IMR-90 (cell line): ENCODE results near the gene SPATA33. TPM values are rescaled to one million over a fixed set of nuclear protein-coding genes. Genes with fewer than 3 reads are reported as not detected.
A peak's percentile ranks its signal among the peaks of the same experiment; 100 is the strongest.

Source experiments
- ATAC-seq: fragments of 200-7000 bp; cut with Tn5 transposase; 2 replicates; pipeline ENCODE4 v1.9.1; 2020; ENCODE audit warnings: low read depth, mild to moderate bottlenecking, moderate library complexity
- BruUV-seq: library from RNA; stranded (reverse); fragments of 400-500 nt; replicated peaks from 2 replicates; lab custom pipeline; 2021; lab: Mats Ljungman, UMichigan
- CTCF ChIA-PET: fragments of 300-600 bp; formaldehyde crosslinking; extraction: SDS; loops from one replicate; lab custom pipeline; 2021; ENCODE audit warnings: antibody characterized with exemption; lab: Yijun Ruan, JAX
- POLR2A ChIA-PET: fragments of 300-600 bp; sonication (Branson Sonifier 250); formaldehyde crosslinking; loops from one replicate; lab custom pipeline; 2022; ENCODE audit warnings: antibody characterized with exemption; ENCODE audit not compliant: unreplicated experiment; lab: Charles Lee
- DNase-seq: peaks from one replicate; pipeline ENCODE4 v3.0.0; 2013
- H2AFZ ChIP-seq: replicated peaks from 2 replicates; pipeline ENCODE3; 2013; ENCODE audit warnings: low read length, mild to moderate bottlenecking; ENCODE audit not compliant: poor library complexity
- H2AK5ac ChIP-seq: 2 replicates; pipeline ENCODE4 v1.6.1; 2013; ENCODE audit warnings: low read depth, low read length, inconsistent platforms
- H2AK9ac ChIP-seq: replicated peaks from 2 replicates; pipeline ENCODE3; 2013; ENCODE audit warnings: mild to moderate bottlenecking, low read depth, low read length, moderate library complexity; ENCODE audit not compliant: poor library complexity
- H2BK120ac ChIP-seq: 2 replicates; pipeline ENCODE4 v1.6.1; 2013; ENCODE audit warnings: low read depth, low read length, inconsistent platforms
- H2BK15ac ChIP-seq: 3 replicates; pipeline ENCODE4 v1.6.1; 2013; ENCODE audit warnings: low read depth, low read length, inconsistent platforms
- H2BK20ac ChIP-seq: 2 replicates; pipeline ENCODE4 v1.6.1; 2013; ENCODE audit warnings: low read depth, mild to moderate bottlenecking, inconsistent platforms, low read length, moderate library complexity
- H2BK5ac ChIP-seq: 2 replicates; pipeline ENCODE4 v1.6.1; 2013; ENCODE audit warnings: mild to moderate bottlenecking, low read depth, low read length, inconsistent platforms; ENCODE audit not compliant: poor library complexity, severe bottlenecking
- H3K14ac ChIP-seq: replicated peaks from 2 replicates; pipeline ENCODE4 v1.6.1; 2013; ENCODE audit warnings: low read depth, low read length, inconsistent platforms
- H3K18ac ChIP-seq: 2 replicates; pipeline ENCODE4 v1.6.1; 2013; ENCODE audit warnings: low read depth, low read length, control low read depth
- H3K23ac ChIP-seq: 2 replicates; pipeline ENCODE4 v1.6.1; 2013; ENCODE audit warnings: low read depth, low read length, inconsistent platforms
- H3K27ac ChIP-seq: 2 replicates; pipeline ENCODE4 v1.5.1; 2013; ENCODE audit warnings: mild to moderate bottlenecking, control low read depth, low read length; ENCODE audit not compliant: insufficient read depth
- H3K27me3 ChIP-seq: 2 replicates; pipeline ENCODE4 v1.6.1; 2013; ENCODE audit warnings: low read length; ENCODE audit not compliant: control insufficient read depth, insufficient read depth
- H3K36me3 ChIP-seq: 2 replicates; pipeline ENCODE4 v1.6.1; 2013; ENCODE audit warnings: low read length, mixed read lengths; ENCODE audit not compliant: control insufficient read depth, insufficient read depth
- H3K4ac ChIP-seq: 2 replicates; pipeline ENCODE4 v1.6.1; 2013; ENCODE audit warnings: low read depth, low read length, inconsistent platforms
- H3K4me1 ChIP-seq: 2 replicates; pipeline ENCODE4 v1.6.1; 2013; ENCODE audit warnings: low read length, mixed read lengths; ENCODE audit not compliant: control insufficient read depth, insufficient read depth
- H3K4me2 ChIP-seq: 2 replicates; pipeline ENCODE4 v1.6.1; 2013; ENCODE audit warnings: low read depth, mild to moderate bottlenecking, control low read depth, low read length, moderate library complexity
- H3K4me3 ChIP-seq: 2 replicates; pipeline ENCODE4 v1.5.1; 2013; ENCODE audit warnings: low read depth, mild to moderate bottlenecking, control low read depth, low read length, moderate library complexity; ENCODE audit not compliant: insufficient read depth
- H3K56ac ChIP-seq: 2 replicates; pipeline ENCODE4 v1.6.1; 2013; ENCODE audit warnings: low read length, inconsistent platforms; ENCODE audit not compliant: insufficient read depth; ENCODE audit errors: extremely low read depth
- H3K79me1 ChIP-seq, 2 experiments: 2 replicates each; pipeline ENCODE4 v1.6.1; 2013; ENCODE audit warnings: low read length in 2 of 2, inconsistent platforms in 1 of 2, low read depth in 1 of 2
- H3K9ac ChIP-seq: 2 replicates; pipeline ENCODE4 v1.6.1; 2013; ENCODE audit warnings: low read depth, low read length, control low read depth
- H3K9me1 ChIP-seq: 2 replicates; pipeline ENCODE4 v1.6.1; 2013; ENCODE audit warnings: low read length, inconsistent platforms; ENCODE audit not compliant: insufficient read depth
- H3K9me3 ChIP-seq: 2 replicates; pipeline ENCODE4 v1.6.1; 2013; ENCODE audit warnings: low read length; ENCODE audit not compliant: control insufficient read depth, insufficient read depth
- H4K20me1 ChIP-seq: 2 replicates; pipeline ENCODE4 v1.6.1; 2013; ENCODE audit warnings: low read length, inconsistent platforms; ENCODE audit not compliant: insufficient read depth
- H4K5ac ChIP-seq: 2 replicates; pipeline ENCODE4 v1.6.1; 2013; ENCODE audit warnings: mild to moderate bottlenecking, low read depth, low read length, control low read depth
- H4K8ac ChIP-seq, 2 experiments: 2 replicates each; pipeline ENCODE4 v1.6.1; 2013; ENCODE audit warnings: low read depth in 2 of 2, low read length in 2 of 2, control low read depth in 1 of 2, inconsistent platforms in 1 of 2
- H4K91ac ChIP-seq: 2 replicates; pipeline ENCODE4 v1.6.1; 2013; ENCODE audit warnings: low read depth, low read length, inconsistent platforms; ENCODE audit not compliant: insufficient read depth
- BHLHE40 ChIP-seq: fragments of 150-350 bp; IDR thresholded peaks from 2 replicates; pipeline ENCODE4 v1.6.1; 2016; ENCODE audit warnings: mild to moderate bottlenecking, low read depth, low read length
- FOS ChIP-seq: fragments of 150-350 bp; IDR thresholded peaks from 2 replicates; pipeline ENCODE4 v1.6.1; 2016; ENCODE audit warnings: low read depth, low read length
- RFX5 ChIP-seq: IDR thresholded peaks from 2 replicates; pipeline ENCODE4 v1.8.0; 2012; ENCODE audit warnings: low read depth, mild to moderate bottlenecking, low read length, moderate library complexity
- WGBS, 2 experiments: methylation state at CpG; one replicate each; pipeline versions ENCODE4 v1.1.5 to v1.1.7; 2013; ENCODE audit warnings: missing lambda C conversion rate in 2 of 2; ENCODE audit not compliant: insufficient read length in 1 of 2; ENCODE audit errors: extremely low coverage in 2 of 2; 5-methylcytosine and 5-hydroxymethylcytosine counted together
- dilution Hi-C: fragments of 300-500 bp; cut with HindIII; formaldehyde crosslinking; loops from one replicate; pipeline ENCODE4 v1.14.3; 2018; ENCODE audit warnings: low sequenced_read_pairs; ENCODE audit not compliant: unreplicated experiment
- in situ Hi-C: fragments of 300-500 bp; cut with MboI; formaldehyde crosslinking; loops from 3 replicates; pipeline ENCODE4 v1.14.3; 2019; ENCODE audit warnings: low sequenced_read_pairs, inconsistent platforms, mixed read lengths
- intact Hi-C: fragments of 100-400 bp; cut with micrococcal nuclease; formaldehyde crosslinking; loops from 2 replicates; pipeline ENCODE4 v1.10.0; 2022
- polyA plus RNA-seq, 3 experiments: library from polyadenylated mRNA; depleted of rRNA; stranded (reverse); fragments of >200 nt; gene quantifications; 2 replicates each; pipeline ENCODE4 v1.2.3, GENCODE V29; 2012; ENCODE audit warnings: low replicate concordance in 1 of 3
- total RNA-seq: library from RNA; depleted of rRNA; stranded (reverse); fragments of >200 nt; gene quantifications from 2 replicates; pipeline ENCODE4 v1.2.3, GENCODE V29; 2012

Gene SPATA33
- total and polyA plus RNA-seq, 2 of the 4 experiments (the other 2 are of a cell fraction), result 0.90 to 3.4 TPM

DNA sequence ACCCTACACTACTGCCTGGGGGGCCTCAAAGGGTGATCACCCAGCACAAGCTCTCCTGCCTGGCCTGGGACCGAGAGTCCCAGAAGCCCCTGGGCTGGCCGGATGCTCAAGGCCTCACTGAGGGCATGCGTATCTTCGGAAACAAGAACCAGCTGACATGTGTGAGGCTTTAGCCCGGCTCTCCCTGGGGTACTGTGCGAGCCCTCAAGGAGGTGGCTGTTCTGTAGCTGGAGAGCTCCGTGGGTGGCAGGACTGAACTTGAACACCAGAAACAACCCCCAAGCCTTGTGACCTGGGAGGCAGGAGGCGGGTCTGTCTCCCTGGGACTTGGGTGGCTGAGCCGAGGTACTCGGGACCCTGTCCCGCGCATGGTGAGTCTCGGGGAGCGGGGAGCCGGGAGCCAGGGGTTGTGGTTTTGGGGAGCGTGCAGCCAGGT, 37.2 kb upstream of the SPATA33 start:
- WGBS, 2 experiments, result 79% methylated on average over 9 of the region's 16 CpGs; no CpG with 5 or more reads in 1 of the 2 experiments
- Histone ChIP-seq H3K9me3 (no peaks in the 10 kb centered on the region), H2BK120ac (no peak overlapping the region), H3K9ac (no peak overlapping the region), H3K27ac (no peak overlapping the region), H2BK15ac (no peak overlapping the region), H3K23ac (no peak overlapping the region), H3K4ac (no peak overlapping the region), H2BK5ac (no peak overlapping the region), H3K36me3 (no peaks in the 10 kb centered on the region), H3K4me1 (peaks cover 2% of the 10 kb centered on the region; the same call in 1 of the 2 replicates), H3K56ac (no peak overlapping the region), H3K79me1 (no peaks in the 10 kb centered on the region), H2AK5ac (no peak overlapping the region), H4K20me1 (no peaks in the 10 kb centered on the region), H3K4me3 (no peak overlapping the region), H3K18ac (no peak overlapping the region), H2AK9ac (peak overlapping the region; percentile 23), H4K5ac (no peak overlapping the region), H4K91ac (no peak overlapping the region), H2BK20ac (no peak overlapping the region), H3K4me2 (no peak overlapping the region), H3K9me1 (no peaks in the 10 kb centered on the region), H4K8ac (no peak overlapping the region), H3K14ac (no peak overlapping the region), H2AFZ (no peak overlapping the region), H3K27me3 (peaks cover 38% of the 10 kb centered on the region)
- ATAC-seq (no peak; the same call in none of the 2 replicates), DNase-seq (no peak)
- dilution Hi-C loops (no loop called here), intact Hi-C loops (no loop called here), in situ Hi-C loops (no loop called here)
- CTCF ChIA-PET, result no interaction called here
- POLR2A ChIA-PET, result no interaction called here
- no peak for TF ChIP-seq RFX5
- no peak for TF ChIP-seq FOS
- no peak for TF ChIP-seq BHLHE40
- BruUV-seq, result no TSS peak
